Effector memory CD8-positive, alpha-beta T cell (primary cell): ENCODE data around the gene NCEH1.
"Not testable (repeated sequence)": the region's sequence is repeated elsewhere in the genome, so short reads cannot be mapped to it uniquely, and the experiment has no call there.

Experiments
- ATAC-seq: fragments of 150-1000 bp; cut with Tn5 transposase; replicated peaks from 2 replicates; pipeline ENCODE4 v1.10.0; 2021; ENCODE audit warnings: mild to moderate bottlenecking, moderate library complexity
- DNase-seq, 3 experiments: peaks; one replicate each; pipeline ENCODE4 v3.0.0; 2021
- H3K27ac Mint-ChIP-seq, 2 donors: one replicate each; pipeline ENCODE4 v1.8.0; 2022; ENCODE audit warnings: mild to moderate bottlenecking in 2 of 2, mixed read lengths in 2 of 2, moderate library complexity in 2 of 2
- H3K27me3 Mint-ChIP-seq, 2 donors: one replicate each; pipeline ENCODE4 v1.8.0; 2022; ENCODE audit warnings: mixed read lengths in 2 of 2
- H3K36me3 Mint-ChIP-seq: one replicate; pipeline ENCODE4 v1.8.0; 2022; ENCODE audit warnings: mild to moderate bottlenecking, moderate library complexity, mixed read lengths; ENCODE audit not compliant: insufficient read depth
- H3K4me1 Mint-ChIP-seq, 2 donors: one replicate each; pipeline ENCODE4 v1.8.0; 2022; ENCODE audit warnings: low read depth in 2 of 2, mixed read lengths in 2 of 2
- H3K4me3 Mint-ChIP-seq, 2 donors: one replicate each; pipeline ENCODE4 v1.8.0; 2022; ENCODE audit warnings: mild to moderate bottlenecking in 2 of 2, mixed read lengths in 2 of 2, moderate library complexity in 2 of 2
- H3K9me3 Mint-ChIP-seq, 2 donors: one replicate each; pipeline ENCODE4 v1.8.0; 2022; ENCODE audit warnings: mixed read lengths in 2 of 2
- total RNA-seq, 9 experiments: gene quantifications; one replicate each; lab custom pipeline; 2026; lab: John Stamatoyannopoulos, UW

NCEH1 gene, protein sequence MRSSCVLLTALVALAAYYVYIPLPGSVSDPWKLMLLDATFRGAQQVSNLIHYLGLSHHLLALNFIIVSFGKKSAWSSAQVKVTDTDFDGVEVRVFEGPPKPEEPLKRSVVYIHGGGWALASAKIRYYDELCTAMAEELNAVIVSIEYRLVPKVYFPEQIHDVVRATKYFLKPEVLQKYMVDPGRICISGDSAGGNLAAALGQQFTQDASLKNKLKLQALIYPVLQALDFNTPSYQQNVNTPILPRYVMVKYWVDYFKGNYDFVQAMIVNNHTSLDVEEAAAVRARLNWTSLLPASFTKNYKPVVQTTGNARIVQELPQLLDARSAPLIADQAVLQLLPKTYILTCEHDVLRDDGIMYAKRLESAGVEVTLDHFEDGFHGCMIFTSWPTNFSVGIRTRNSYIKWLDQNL
- 2.0 to 16.8 (median 5.7) reads per million in 9 experiments for total RNA-seq

DNA sequence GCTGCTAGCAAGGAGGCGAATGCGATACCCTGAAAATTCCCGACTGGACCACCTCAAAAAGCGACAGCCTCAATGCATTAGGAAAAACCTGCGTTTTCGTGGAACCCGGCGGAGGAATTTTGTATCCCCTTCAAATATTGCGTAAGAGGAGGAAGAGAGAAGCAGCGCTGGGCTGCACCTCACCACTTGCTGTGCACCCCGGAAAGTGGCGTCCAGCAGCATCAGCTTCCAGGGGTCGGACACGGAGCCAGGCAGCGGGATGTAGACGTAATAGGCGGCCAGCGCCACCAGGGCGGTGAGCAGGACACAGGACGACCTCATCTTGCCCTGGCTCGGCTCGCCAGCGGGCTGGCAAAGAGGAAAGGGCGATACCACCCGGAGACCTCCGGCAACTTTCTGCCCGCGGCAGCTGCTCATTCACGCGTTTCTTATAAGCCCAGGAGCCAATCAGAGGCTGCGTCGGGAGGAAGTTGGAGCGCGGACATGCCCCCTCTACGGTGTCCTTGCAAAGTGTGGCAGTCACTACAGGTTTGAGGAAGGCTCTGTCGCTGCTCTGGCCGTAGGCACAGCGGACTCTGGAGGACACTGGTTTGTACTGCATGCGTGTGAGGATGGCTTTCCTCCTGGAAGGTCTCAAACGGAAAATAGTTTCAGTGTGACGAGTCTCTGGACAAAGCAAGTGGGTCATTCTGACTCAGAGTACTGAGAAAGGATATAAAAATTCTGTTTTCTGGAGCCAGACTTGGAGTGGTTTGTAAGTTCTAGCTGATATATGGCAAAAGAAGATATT is at the start of gene NCEH1:
NCEH1 (minus strand) TSS at position 404 of the 790 bp plus-strand sequence; CDS start at position 321, 83 bp downstream.
- no peaks in the 10 kb centered on the region for H3K9me3 Mint-ChIP-seq
- ATAC-seq (peak; percentile 95), DNase-seq (peak; percentile 51 to 54 (median 54))
- H3K4me3 Mint-ChIP-seq = peak within 1 kb of the TSS; percentile 97 to 99
- H3K36me3 Mint-ChIP-seq = peaks cover 4% of the 10 kb centered on the region
- H3K27ac Mint-ChIP-seq = peak within 1 kb of the TSS; percentile 77 to 96
- peaks cover 21 to 24% of the 10 kb centered on the region in 2 donors for H3K4me1 Mint-ChIP-seq
- no peaks in the 10 kb centered on the region for H3K27me3 Mint-ChIP-seq

DNA sequence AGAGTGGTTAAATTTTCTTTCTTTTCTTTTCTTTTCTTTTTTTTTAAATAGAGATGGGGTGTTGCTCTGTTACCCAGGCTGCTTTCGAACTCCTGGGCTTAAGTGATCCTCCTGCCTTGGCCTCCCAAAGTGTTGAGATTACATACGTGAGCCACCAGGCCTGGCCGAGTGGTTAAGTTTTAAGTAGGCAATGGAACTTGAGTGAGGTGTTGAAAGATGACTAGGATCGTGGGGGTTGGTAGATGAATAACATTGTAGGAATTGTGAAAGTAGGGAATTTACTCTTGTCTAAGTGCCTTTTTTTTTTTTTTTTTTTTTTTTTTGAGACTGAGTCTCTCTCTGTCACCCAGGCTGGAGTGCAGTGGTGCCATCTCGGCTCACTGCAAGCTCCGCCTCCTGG is 49.5 kb upstream of the NCEH1 start:
- not testable (repeated sequence) for H3K36me3 Mint-ChIP-seq, ATAC-seq, H3K9me3 Mint-ChIP-seq, DNase-seq, H3K4me3 Mint-ChIP-seq, H3K4me1 Mint-ChIP-seq, H3K27me3 Mint-ChIP-seq
- peak overlapping the region in 1 of 2 donors; percentile 13 for H3K27ac Mint-ChIP-seq

DNA sequence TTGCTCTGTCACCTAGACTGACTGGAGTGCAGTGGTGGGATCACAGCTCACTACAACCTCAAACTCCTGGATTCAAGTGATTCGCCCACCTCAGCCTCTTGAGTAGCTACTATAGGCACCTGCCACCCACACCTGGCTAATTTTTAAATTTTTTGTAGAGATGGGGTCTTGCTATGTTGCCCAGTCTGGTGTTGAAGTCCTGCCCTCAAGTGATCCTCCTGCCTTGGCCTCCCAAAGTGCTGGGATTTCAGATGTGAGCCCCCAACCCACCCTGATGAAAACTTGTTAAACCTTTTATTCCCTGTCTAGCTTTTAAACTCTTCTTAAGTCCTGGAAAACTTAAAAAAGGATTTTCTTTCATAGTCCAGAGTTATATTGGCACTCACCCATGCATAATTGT is 42.3 kb upstream of the NCEH1 start:
- no peak overlapping the region for H3K4me3 Mint-ChIP-seq

DNA sequence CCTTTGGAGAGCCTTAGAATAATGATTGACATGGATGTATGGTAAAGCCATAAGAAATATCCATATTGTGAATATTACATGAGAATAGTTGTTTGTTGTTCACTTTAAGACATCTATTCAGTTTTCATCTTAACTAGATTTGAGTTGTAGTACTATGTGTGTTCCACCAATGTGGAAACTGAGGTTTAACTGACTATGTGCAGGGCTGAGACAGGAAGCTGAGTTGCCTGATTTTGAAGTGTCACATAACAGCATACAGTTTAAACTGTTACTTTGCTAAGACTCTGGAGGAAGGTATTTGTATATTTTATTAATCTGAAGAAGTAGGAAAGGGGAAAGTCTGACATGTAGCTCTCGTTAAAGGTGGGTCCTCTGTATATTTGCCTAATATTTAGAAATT is 41.8 kb upstream of the NCEH1 start:
- ATAC-seq = no peak
- Mint-ChIP-seq H3K4me1 (peaks cover 8 to 20% of the 10 kb centered on the region in 2 donors), H3K27ac (no peak overlapping the region), H3K27me3 (no peaks in the 10 kb centered on the region), H3K9me3 (no peaks in the 10 kb centered on the region), H3K36me3 (peaks cover 13% of the 10 kb centered on the region), H3K4me3 (no peak overlapping the region)
- no peak for DNase-seq

More for the DNA sequence above, 42.3 kb upstream of the NCEH1 start:
- Mint-ChIP-seq H3K9me3 (no peaks in the 10 kb centered on the region), H3K27me3 (no peaks in the 10 kb centered on the region), H3K36me3 (peaks cover 13% of the 10 kb centered on the region), H3K4me1 (peaks cover 8 to 20% of the 10 kb centered on the region in 2 donors), H3K27ac (no peak overlapping the region)
- DNase-seq (no peak), ATAC-seq (no peak)

DNA sequence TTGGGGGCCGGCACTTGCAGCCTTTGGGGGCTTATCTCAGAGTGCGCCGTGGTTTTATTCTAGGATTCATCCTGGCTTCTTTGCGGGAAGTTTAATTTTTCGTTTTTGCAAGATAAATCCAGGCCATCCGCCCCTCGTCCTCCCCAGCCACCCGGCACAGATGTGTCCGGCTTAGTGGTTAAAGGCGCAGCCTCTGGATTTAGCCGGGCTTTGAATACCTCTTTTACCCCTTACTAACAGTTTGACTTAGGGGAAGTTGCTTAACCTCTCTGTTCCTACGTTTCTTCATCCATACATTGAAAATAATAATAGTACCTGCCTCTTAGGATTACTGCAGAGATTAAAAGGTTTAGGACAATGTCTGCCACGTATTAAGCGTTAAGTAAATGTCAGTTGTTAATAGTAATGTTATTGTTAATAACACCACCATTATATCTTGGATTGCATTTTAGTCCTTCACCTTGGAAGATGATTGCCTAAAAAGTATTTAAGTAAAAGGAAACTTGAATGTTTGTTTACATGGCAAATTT is 40.4 kb upstream of the NCEH1 start:
- H3K4me1 Mint-ChIP-seq = peaks cover 8 to 20% of the 10 kb centered on the region in 2 donors
- DNase-seq = no peak
- ATAC-seq = no peak
- no peaks in the 10 kb centered on the region for H3K9me3 Mint-ChIP-seq
- peak overlapping the region; percentile 89 to 91 for H3K4me3 Mint-ChIP-seq
- peaks cover 11% of the 10 kb centered on the region for H3K36me3 Mint-ChIP-seq
- peak overlapping the region in 1 of 2 donors; percentile 86 for H3K27ac Mint-ChIP-seq
- no peaks in the 10 kb centered on the region for H3K27me3 Mint-ChIP-seq

DNA sequence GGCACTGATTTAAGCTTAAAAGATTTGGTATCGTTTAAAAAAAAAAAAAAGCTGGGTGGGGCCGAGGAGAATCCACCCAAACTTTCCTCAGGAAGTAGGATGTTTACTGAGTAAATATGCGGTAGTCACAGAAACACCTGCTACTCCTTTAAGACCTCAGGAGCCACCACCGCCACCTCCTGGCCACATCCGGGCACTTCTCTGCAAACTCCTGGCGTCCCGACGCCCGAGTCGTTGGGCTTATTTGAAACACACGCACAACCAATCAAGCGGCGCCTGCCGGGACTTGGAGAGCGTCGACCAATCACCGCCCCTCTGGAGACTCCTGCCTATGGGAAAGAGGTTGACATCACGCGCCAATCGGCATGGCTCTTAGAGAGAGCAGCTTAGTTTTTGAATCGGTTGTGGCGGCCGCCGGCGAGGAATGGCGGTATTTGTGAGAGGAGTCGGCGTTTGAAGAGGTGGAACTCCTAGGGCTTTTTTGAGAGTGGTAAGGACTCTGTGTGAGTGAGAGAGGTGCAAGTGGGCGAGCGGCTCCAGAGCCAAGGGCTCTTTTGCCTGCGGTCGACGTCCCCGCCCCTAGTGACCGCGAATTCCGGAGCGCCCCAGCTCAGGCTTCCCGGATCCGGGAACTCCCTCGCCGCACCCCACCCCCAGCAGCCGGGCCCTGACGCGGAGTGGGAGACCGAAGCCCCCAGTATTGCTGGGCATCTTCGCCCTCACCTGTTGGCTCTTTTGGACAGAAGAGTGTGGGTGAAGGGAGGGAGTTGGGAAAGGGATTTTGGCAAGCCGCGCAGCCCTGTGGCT is 39.7 kb upstream of the NCEH1 start, which contains the start of gene ECT2:
ECT2 (plus strand) TSS at position 359 of the 807 bp plus-strand sequence. CDS start 3,805 bp downstream, outside the sequence.
- peak; percentile 93 to 97 (median 95) for DNase-seq
- Mint-ChIP-seq H3K27ac (peak within 1 kb of the TSS; percentile 55 to 86), H3K4me3 (peak within 1 kb of the TSS; percentile 89 to 91), H3K27me3 (no peaks in the 10 kb centered on the region), H3K9me3 (no peaks in the 10 kb centered on the region), H3K4me1 (peaks cover 8 to 20% of the 10 kb centered on the region in 2 donors), H3K36me3 (peaks cover 9% of the 10 kb centered on the region)
- peak; percentile 98 for ATAC-seq

DNA sequence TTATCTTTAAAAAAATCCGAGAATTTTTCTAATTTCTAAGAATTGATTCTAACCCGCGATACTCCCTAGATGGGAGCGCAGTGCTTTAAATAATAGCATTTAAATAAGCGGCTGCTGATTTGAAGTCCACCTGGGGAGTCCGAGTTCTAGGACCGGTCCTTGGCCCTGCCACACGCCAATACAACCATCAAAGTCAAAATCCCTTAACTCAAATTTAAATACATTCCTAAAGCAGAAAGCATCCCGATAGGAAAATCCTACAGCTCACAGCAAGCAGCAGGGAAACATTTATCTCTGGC is 39.2 kb upstream of the NCEH1 start:
- H3K27ac Mint-ChIP-seq = peak overlapping the region; percentile 55 to 86
- peaks cover 9% of the 10 kb centered on the region for H3K36me3 Mint-ChIP-seq
- no peaks in the 10 kb centered on the region for H3K27me3 Mint-ChIP-seq
- ATAC-seq (no peak), DNase-seq (no peak)
- no peaks in the 10 kb centered on the region for H3K9me3 Mint-ChIP-seq
- H3K4me3 Mint-ChIP-seq = peak overlapping the region; percentile 89 to 91
- H3K4me1 Mint-ChIP-seq = peaks cover 6 to 17% of the 10 kb centered on the region in 2 donors

DNA sequence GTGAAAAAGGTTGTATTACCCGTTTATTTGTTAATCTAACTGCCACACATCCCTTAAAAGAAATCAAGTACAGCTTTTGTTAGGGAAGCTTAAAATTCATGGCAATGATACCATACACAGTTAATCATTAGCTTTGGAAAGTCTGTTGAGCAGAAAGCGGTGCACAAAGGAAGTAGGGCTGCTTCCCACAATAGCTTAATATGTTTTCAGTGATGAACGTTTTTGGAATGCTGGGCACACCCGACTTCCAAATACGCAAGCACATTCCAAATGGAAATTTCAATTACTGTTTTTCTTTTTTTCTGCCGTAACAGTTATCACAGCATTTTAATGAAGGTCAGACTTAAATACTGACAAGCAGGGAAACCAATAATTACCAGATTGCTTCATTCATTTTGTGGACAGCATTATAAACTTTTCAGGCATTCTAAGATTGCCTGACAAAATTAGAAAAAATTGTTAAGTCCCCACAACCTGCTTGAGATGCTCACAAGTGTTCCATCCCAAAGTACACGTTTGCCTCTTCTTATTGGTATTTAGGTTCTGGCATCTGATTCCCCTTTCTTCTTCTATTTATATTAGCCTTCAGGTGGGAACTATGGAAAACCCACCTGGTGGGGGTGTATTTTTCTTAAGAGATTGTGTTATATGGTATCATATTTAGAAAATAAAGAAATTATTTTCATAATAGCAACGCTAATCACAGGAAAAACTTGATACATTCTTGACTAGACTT is 38.5 kb upstream of the NCEH1 start:
- Mint-ChIP-seq H3K4me3 (peak overlapping the region; percentile 89 to 91), H3K36me3 (peaks cover 9% of the 10 kb centered on the region), H3K4me1 (peaks cover 5 to 16% of the 10 kb centered on the region in 2 donors), H3K27ac (no peak overlapping the region), H3K27me3 (no peaks in the 10 kb centered on the region), H3K9me3 (no peaks in the 10 kb centered on the region)
- no peak for ATAC-seq
- no peak for DNase-seq

DNA sequence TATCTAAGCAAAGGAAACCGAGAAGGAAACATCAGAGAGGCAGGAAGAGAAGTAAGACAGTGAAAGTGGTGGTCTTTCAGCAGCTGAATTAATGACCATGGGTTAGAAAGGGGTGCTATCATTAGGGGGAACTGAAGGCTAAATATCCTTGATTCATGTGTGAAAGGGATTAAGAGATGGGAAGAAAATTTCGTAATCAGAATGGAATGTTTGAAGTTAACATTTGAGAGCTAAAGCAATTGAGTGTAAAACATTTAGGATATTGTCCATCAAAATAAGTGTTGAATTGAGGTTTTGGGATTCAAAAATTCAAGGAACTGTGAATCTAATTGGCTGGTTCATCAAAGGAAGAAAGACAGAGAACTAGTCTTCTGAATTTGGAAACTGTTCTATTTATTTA is 35.6 kb upstream of the NCEH1 start:
- ATAC-seq = no peak
- peaks cover 8% of the 10 kb centered on the region for H3K36me3 Mint-ChIP-seq
- no peak overlapping the region for H3K27ac Mint-ChIP-seq
- no peak overlapping the region for H3K4me3 Mint-ChIP-seq
- H3K27me3 Mint-ChIP-seq = no peaks in the 10 kb centered on the region
- DNase-seq = no peak
- H3K9me3 Mint-ChIP-seq = no peaks in the 10 kb centered on the region
- peaks cover 2 to 7% of the 10 kb centered on the region in 2 donors for H3K4me1 Mint-ChIP-seq

DNA sequence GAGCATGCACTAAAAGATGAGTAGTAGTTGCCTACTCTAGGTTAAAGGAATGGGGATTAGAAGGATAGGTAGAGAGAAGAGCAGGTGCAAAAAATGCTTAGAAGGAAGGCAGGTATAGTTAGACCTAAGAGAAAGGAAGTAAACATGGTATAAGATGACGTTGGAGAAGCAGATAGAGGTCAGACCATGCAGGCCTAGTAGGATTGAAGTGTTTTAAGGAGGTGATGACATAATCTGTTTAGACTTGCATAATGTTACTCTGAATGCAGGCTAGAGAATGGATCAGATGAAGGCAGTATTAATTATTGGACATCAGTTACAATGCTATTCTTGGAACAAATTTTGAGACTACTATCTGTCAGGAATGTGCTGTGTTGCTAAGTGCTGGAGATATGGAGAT is 28.6 kb upstream of the NCEH1 start:
- no peak overlapping the region for H3K27ac Mint-ChIP-seq
- H3K4me3 Mint-ChIP-seq = no peak overlapping the region
- no peaks in the 10 kb centered on the region for H3K36me3 Mint-ChIP-seq
- DNase-seq = no peak
- no peaks in the 10 kb centered on the region for H3K9me3 Mint-ChIP-seq
- no peak for ATAC-seq
- H3K27me3 Mint-ChIP-seq = peaks cover 0 to 12% of the 10 kb centered on the region in 2 donors
- no peaks in the 10 kb centered on the region for H3K4me1 Mint-ChIP-seq

DNA sequence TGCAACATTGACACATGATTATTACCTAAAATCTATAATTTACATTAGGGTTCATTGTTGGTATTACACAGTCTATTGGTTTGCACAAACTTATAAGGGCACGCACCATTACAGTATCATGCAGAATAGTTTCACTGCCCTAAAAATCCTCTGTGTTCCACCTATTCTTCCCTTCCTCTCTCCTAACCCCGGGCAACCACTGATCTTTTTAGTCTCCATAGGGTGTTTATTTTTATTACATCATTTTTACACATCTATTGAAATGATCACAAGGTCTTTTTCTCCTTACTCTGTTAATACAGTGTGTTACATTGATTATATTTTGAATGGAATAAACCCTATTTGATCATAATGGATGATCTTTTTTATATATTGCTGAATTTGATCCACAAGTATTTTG is 24.1 kb upstream of the NCEH1 start:
- peaks cover 3 to 12% of the 10 kb centered on the region in 2 donors for H3K27me3 Mint-ChIP-seq
- no peak overlapping the region for H3K27ac Mint-ChIP-seq
- no peaks in the 10 kb centered on the region for H3K4me1 Mint-ChIP-seq
- ATAC-seq (no peak), DNase-seq (no peak)
- H3K9me3 Mint-ChIP-seq = no peaks in the 10 kb centered on the region
- H3K4me3 Mint-ChIP-seq = no peak overlapping the region
- no peaks in the 10 kb centered on the region for H3K36me3 Mint-ChIP-seq

DNA sequence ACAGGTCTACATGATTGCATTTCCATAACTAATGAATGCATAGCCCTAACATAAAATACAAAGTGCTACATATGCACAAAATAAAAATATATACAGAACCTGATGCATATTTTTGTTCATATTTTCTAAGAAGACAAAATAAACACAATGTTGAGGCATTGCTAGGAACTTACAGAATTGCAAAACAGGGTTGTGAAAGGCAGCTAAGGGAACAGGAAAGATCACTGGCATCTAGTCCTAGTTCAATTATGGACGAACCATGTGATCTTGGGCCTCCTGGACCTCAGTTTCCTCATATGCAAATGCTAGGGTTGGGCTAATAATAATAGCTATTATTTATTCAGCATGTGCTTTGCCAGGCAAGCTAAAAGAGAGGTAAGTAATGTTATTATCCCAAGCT is 15.5 kb upstream of the NCEH1 start:
- peaks cover 18 to 24% of the 10 kb centered on the region in 2 donors for H3K27me3 Mint-ChIP-seq
- no peak overlapping the region for H3K4me3 Mint-ChIP-seq
- H3K9me3 Mint-ChIP-seq = peaks cover 0 to 7% of the 10 kb centered on the region in 2 donors
- H3K27ac Mint-ChIP-seq = no peak overlapping the region
- DNase-seq (no peak), ATAC-seq (no peak)
- H3K4me1 Mint-ChIP-seq = no peaks in the 10 kb centered on the region
- no peaks in the 10 kb centered on the region for H3K36me3 Mint-ChIP-seq
